GM19467 (cell line): ENCODE measurements around the gene B3GNT4.
A peak's percentile ranks its signal among the peaks of the same experiment; 100 is the strongest.
"Not testable (repeated sequence)": the region's sequence is repeated elsewhere in the genome, so short reads cannot be mapped to it uniquely, and the experiment has no call there.

Experiments
- ATAC-seq: cut with Tn5 transposase; IDR thresholded peaks from one replicate; pipeline ENCODE4 v1.9.1; 2021; ENCODE audit warnings: mild to moderate bottlenecking, moderate library complexity; ENCODE audit not compliant: unreplicated experiment

B3GNT4 gene

DNA sequence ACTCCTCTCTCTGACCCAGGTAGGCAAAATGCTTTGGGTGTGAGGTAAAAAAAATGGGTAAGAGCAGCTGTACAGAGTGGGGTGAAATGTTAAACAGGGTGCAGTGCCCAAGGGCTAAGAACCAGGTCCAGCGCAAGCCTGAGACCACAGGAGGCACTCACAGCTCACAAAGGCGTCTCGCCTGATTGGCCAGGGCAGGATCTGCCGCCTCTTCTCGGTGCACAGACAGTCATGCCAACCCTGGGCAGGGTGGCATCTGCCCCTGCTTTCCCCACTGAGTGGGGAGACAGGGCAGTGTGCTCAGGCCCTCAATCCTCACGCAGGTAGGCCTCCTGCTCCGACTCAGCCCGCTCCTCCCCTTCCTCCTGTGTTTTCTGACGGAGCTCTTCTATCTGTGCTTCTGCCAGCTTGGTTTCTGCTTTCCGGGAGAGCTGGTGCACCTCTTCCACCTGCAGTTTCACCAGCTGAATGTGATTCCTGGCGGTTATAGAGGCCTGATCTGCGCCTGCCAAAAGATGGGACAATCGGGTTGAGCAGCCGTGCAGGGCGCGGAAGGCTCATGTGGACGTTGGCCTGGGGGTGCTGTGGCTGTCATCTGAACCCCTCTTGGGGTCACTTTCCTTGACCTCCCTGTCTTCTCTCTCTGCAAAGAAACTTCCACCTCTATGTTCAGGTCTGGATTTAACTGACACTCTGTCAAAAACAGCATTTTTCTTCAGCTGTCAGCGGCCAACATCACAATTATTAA is 4.7 kb downstream of the B3GNT4 start:
- ATAC-seq = no peak

DNA sequence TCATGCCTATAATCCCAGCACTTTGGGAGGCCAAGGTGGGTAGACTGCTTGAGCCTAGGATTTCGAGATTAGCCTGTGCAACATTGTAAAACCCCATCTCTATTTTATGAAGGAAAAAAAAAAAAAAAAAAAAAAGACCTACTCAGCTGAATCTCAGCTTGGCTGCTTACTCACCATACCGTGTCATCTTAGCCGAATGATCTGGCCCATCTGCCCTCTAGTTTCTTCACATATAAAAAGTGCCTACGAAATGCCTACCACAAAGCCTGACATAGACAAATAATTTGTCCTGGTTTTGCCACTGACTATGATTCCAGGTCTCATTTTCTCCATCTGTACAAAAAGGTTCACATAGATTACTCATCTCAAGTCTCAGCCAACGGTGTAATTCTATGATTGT is 12.3 kb downstream of the B3GNT4 start:
- ATAC-seq = no peak

DNA sequence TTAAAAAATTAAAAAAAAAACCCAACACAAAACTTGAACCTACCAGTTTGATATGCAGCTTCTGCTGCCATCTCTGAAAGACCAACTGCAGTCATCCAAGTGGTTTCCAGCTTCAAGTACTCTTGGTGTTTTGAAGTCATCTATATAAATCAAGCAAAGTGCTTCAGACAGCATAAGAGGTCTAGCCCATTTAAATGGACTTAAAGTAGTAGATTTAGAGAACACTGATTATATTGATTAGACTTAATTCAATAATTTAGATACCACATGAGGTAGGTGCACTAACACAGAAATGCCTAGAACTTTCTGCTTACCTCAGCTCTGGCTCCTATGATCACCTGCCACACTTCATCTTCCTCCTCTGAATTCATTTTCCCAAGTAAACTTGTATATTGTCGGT is 12.9 kb downstream of the B3GNT4 start:
- no peak for ATAC-seq

DNA sequence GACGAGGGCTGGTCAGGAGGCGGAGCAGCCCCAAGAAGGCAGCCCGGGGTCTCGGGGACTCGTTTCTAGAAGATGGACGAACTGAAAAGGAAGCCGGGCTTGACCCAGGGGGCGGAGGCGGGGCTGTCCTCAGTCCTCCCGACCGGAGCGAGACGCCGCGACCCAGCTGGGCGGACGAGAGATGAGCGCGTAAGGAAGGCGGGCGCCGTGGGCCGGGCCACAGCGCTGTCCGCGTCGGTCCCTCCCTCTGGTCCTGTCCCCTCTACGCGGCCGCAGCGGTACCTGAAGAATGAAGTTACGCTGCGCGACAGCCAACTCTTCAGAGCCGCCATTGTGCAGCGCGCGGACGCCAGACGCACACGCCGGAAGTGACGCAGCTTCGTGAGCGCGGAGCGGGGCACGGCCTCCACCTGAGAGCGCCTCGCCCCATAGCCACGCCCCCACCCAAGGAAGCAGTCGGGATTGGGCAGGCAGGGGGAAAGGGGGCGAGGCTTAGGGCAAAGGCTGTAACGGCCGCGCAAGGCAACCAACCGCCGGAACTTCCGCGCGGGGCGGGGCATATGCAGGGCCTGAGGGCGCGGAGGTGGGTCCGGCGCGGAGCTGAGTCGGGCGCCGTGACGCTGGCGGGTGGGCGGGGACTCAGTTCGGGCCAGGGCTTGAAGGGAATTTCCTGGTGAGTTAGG is 22.3 kb downstream of the B3GNT4 start, which contains the start of gene DIABLO:
Gene DIABLO (minus strand): TSS at position 370 of the 683 bp plus-strand sequence. CDS start 38 bp downstream, at position 332.
- ATAC-seq = peak; percentile 90

DNA sequence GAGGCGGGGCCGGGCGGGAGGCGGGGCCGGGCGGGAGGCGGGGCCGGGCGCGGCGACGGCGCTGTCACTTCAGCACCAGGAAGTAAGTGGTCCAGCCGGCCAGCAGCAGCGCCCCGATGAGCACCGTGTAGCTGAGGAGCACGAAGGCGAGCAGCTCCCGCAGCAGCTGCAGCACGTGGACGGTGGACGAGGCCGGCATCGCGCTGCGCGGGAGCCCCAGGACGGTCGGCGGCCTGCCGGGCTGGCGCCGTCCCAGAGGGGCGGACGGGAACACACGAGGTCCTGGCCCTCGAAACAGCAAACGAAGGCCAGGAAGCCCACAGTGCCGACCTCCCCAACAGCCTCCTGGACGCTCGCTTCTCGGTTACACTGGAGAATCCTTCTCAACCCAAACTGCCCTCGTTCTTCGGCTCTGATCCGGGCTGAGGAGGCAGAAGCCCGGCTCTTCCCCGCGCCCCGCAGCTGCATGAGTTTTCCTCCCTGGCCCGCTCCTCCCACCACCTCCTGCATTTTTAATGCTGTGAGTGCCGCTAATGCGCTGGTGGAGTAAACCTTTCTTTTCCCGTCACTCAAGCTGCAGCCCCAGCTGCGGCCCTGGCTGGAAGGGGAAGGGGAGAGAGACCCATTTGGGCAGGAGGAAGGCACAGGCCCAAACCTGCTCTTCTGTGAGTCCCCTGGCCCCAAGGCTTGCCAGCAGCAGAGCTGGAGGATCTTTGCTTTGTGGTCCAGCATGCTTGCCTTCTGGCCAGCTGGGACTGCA is 23.0 kb downstream of the B3GNT4 start:
- ATAC-seq = no peak

DNA sequence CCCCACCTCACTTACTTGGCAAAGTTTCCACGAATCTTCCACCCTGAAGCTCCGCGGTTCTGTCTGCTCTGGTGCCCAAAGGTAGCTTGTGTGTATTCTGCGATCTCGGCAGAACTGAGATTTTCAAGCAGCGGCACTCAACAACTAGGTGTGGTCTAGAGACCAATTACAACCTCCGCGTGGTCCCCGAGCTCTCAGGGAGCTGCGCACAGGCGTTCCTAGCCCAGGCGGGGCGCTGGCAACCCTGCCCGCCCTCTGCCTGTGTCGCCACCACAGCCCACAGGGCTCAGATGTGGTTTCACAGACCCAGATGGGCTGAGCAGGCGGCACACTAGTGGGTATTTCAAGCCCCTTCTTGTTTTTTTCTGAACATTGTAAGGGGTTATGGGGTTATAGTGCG is 23.8 kb downstream of the B3GNT4 start:
- no peak for ATAC-seq

DNA sequence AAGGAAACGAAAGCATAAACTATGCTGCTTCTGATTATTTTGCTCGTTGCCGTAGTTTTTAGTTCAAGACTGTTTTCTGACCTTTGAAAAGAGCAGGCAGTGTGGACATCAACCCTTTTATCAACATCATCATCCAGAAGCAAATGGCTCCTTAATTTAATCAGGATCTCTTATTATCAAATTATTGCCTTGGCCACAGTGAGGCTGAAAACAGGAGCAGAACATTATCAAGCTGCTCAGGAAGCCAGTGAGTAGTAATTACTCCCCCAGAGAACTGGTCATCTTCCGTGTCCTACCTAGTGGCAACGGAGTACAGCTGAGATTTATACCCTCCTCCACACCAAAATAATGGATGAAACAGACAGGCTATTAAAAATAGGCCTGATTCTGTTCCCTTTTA is 24.6 kb downstream of the B3GNT4 start:
- no peak for ATAC-seq

DNA sequence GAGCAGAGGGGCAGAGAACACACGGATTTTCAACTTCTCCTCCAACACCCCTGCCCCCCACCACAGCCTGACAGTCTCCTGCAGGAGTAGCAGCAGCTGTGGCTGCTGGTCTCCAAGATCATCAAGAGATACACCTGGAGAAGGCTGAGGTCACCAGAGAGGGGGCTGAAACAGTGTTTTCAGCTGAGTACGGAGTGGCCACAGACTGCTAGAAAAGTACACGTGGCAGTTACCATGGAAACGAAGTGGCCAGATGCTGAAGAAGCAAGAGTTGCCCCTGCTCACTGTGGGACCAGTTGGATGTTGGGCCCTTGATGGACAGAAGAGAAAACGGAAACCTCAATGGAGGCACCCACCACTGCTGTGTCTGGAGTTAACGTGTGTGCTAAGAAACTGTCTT is 27.3 kb downstream of the B3GNT4 start:
- ATAC-seq = no peak

DNA sequence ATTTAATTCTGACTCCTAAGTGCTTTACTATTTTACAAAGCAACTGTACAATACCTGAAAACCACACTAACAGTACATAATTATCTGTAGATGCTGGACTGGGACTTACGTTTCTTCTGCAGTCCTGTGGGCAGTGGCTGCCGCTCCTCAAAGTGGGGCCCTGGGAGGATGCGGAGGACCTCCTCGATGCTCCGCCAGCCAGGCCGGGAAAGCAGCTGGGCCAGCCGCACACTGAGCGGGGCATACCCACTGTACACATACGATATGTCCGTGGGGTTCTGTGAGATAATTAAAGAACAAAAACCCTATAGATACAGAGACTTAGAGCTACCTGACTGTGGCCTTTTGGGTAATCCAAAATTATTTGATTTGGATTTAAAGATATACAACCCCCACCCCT is 29.2 kb downstream of the B3GNT4 start:
- ATAC-seq = no peak

DNA sequence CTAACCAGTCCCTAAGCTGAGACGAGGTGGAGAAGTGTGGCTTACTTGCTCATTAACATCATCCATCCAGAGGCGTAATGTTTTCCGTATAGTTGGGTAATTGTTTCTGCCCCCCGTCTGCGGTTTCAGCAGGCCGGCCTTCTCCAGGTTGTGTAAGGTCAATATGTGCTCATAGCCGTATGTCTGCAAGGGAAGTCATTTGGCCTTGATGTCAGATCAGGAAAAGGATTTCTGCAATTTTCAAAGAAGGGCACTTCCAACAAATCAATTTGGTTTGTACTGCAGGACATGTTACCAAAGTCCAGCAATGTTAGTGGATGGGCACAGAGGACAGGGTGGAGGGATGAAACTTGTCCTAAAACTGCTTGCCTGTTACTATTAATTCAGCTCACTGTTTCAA is 32.2 kb downstream of the B3GNT4 start:
- no peak for ATAC-seq

DNA sequence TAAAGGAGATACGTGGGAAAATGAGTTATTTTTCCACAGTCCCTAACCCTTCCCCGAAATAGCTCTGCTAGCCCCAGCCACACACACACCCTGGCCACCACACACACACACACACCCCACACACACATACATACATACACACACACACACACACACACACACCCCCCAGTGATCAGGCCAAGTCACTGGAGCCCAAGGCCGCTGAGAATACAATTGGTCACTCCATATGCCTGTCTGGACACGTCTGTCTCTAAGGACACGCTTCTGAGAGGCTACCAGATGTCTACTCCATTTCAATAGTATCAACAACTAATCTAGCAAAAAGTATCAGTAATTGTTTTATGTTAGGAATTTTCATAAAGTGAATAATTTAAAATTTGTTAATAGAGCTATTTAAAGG is 35.4 kb downstream of the B3GNT4 start:
- ATAC-seq = no peak

DNA sequence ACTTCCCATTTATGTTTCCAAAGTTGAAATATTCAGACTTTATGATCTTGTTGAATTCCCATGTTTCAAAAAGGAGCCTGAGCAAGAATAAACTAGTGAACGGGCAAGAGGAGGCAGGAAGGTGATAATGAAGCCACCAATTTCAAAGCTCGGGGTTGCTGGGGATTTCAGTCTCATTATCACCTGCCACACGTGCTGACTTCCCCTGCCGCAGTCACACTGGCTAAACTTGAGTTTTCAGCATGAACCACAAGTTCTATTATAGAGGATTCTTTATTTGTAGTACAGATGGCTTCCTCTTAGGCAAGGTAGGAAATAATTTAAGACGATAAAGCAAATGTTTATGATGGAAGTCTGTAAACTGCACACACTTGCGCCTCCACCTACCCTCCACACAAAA is 40.5 kb downstream of the B3GNT4 start:
- no peak for ATAC-seq

DNA sequence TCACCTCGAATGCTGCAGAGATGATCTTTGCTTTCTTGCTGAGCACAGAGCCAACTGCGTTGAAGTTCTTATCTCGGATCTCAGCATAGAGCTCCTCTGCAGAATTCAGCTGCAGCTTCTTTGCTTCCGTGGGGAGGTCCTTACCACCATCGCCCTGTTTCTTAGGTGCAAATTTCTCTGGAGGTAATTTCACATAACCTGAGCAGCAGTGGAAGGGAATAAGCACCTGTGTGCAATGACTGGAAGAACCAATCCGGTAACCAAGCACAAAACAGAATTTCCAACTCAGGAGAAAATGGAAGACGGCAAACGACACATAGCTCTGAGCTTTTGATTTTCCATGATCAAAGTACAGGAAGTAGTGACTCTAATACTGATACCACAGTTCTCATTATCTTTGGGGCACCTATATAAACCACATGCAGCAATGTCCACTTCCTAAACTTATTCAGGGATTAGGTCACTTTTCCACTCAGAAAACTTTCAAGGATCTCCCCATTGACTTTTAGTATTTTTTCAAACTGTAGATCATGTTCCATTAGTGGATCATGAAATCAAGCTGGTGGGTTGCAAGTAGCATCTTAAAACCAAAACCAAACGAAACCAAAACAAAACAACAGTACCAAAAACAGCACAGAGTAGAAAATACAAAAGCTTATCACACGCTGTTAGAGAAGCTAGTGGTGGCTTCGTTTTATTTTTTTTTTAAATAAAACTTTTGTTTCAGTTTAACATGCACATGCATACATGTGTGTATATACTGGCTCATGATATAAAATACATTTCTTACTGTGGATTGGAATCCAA is 41.3 kb downstream of the B3GNT4 start:
- no peak for ATAC-seq

DNA sequence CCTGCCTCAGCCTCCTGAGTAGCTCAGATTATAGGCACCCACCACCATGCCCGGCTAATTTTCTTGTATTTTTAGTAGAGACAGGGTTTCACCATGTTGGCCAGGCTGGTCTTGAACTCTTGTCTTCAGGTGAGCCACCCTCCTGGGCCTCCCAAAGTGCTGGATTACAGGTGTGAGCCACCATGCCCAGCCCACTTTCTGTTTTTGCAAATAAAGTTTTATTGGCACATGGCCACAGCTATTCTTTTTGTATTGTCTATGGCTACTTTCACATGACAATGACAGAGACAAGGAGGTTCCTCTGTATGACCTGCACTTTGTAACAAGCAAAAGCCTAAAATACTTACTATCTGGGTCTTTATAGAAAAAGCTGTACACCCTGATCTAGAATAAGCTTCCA is 42.0 kb downstream of the B3GNT4 start:
- ATAC-seq = no peak

DNA sequence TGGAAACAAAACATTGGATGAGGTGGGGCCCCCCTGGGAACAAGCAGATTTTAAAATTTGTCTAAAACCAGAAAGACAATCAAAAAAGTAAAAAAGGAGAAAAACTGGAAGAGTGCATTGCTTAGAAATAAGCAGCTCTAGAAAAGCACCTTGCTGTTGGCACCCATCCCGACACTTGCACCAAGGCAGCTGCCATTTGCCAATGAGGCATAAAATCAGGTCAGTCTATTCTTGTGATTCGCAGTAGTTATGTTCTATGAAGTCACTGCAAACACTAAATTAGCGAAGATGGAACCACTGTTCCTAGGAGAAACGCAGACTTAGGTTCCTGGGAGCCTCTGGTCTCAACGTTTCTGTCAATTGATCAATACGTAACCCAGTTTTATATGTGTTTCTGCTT is 46.5 kb downstream of the B3GNT4 start:
- ATAC-seq = no peak

DNA sequence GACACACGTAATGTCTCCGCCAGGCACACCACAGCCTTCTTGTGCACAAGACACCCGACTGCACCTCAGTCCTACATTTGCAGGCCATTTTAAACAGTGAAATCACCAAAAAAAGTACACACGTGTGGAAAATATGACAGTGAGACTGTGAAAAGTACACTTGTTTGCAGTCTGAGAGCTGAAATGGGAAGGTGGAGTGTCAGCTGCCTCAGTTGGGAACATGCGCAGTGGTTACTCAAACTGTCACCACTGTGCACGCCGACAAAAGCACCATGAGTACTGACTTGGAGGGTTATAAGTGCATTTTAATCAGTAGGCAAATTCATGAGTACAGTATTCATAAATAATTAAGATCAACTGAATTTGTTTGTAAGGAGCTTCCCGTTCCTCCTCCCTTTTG is 47.0 kb downstream of the B3GNT4 start:
- no peak for ATAC-seq

DNA sequence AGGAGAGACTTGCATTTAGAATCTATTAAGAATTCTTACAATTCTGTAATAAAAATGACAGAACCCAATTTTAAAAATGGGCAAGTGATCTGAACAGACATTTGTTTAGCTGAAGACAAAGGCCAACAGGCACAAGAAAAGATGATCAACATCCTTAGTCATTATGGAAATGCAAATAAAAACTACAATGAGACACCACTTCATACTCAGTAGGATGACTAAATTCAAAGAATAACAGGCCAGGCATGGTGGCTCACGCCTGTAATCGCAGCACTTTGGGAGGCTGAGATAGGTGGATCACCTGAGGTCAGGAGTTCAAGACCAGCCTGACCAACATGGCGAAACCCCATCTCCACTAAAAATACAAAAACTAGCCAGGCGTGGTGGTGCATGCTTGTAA is 55.0 kb downstream of the B3GNT4 start:
- not testable (repeated sequence) for ATAC-seq
